ENCODE measurements around the gene LCP2. TPM values are rescaled to one million over a fixed set of nuclear protein-coding genes. Genes with fewer than 3 reads are reported as not detected.

The LCP2 gene
- total RNA-seq, 1 donor from 2014 or later = not detected

- DNase-seq (ENCODE audit: low spot score) = no peak
- Mint-ChIP-seq H3K4me3 (ENCODE audit: unreplicated experiment) (no peak overlapping the region), H3K36me3 (ENCODE audit: low read depth) (no peaks in the 10 kb centered on the region), H3K4me1 (ENCODE audit: low read depth) (peaks cover 23% of the 10 kb centered on the region), H3K9me3 (ENCODE audit: low read depth) (no peaks in the 10 kb centered on the region), H3K27ac (ENCODE audit: unreplicated experiment) (peak overlapping the region; percentile 75), H3K27me3 (ENCODE audit: low read depth) (peaks cover 7% of the 10 kb centered on the region)
- TF ChIP-seq CTCF (IDR thresholded peaks at IDR 0.05) = no peak
Measured at GRCh38 chr5:170312666-170313065, 15.1 kb upstream of the LCP2 start.

GRCh38 chr5:170312301-170312595 lies 14.7 kb upstream of the LCP2 start:
- Mint-ChIP-seq H3K36me3 (ENCODE audit: low read depth) (no peaks in the 10 kb centered on the region), H3K4me1 (ENCODE audit: low read depth) (peaks cover 23% of the 10 kb centered on the region), H3K27me3 (ENCODE audit: low read depth) (peaks cover 7% of the 10 kb centered on the region), H3K9me3 (ENCODE audit: low read depth) (no peaks in the 10 kb centered on the region), H3K27ac (ENCODE audit: unreplicated experiment) (peak overlapping the region; percentile 75), H3K4me3 (ENCODE audit: unreplicated experiment) (no peak overlapping the region)
- no peak for DNase-seq (ENCODE audit: low spot score)
- no peak for TF ChIP-seq CTCF (IDR thresholded peaks at IDR 0.05)

GRCh38 chr5:170311511-170312300 lies 14.1 kb upstream of the LCP2 start:
- no peak overlapping the region for H3K27ac Mint-ChIP-seq (ENCODE audit: unreplicated experiment)
- peaks cover 7% of the 10 kb centered on the region for H3K27me3 Mint-ChIP-seq (ENCODE audit: low read depth)
- peaks cover 24% of the 10 kb centered on the region for H3K4me1 Mint-ChIP-seq (ENCODE audit: low read depth)
- no peak overlapping the region for H3K4me3 Mint-ChIP-seq (ENCODE audit: unreplicated experiment)
- no peaks in the 10 kb centered on the region for H3K36me3 Mint-ChIP-seq (ENCODE audit: low read depth)
- no peaks in the 10 kb centered on the region for H3K9me3 Mint-ChIP-seq (ENCODE audit: low read depth)
- no peak for TF ChIP-seq CTCF (IDR thresholded peaks at IDR 0.05)
- DNase-seq (ENCODE audit: low spot score) = no peak

- DNase-seq (ENCODE audit: low spot score) = no peak
- Mint-ChIP-seq H3K4me3 (ENCODE audit: unreplicated experiment) (no peak overlapping the region), H3K27me3 (ENCODE audit: low read depth) (peaks cover 7% of the 10 kb centered on the region), H3K36me3 (ENCODE audit: low read depth) (no peaks in the 10 kb centered on the region), H3K27ac (ENCODE audit: unreplicated experiment) (no peak overlapping the region), H3K4me1 (ENCODE audit: low read depth) (peaks cover 29% of the 10 kb centered on the region), H3K9me3 (ENCODE audit: low read depth) (no peaks in the 10 kb centered on the region)
- TF ChIP-seq CTCF (IDR thresholded peaks at IDR 0.05) = no peak
Measured at GRCh38 chr5:170310256-170310926, 12.8 kb upstream of the LCP2 start.

GRCh38 chr5:170308686-170309085 lies 11.1 kb upstream of the LCP2 start:
- DNase-seq (ENCODE audit: low spot score) = no peak
- H3K9me3 Mint-ChIP-seq (ENCODE audit: low read depth) = no peaks in the 10 kb centered on the region
- no peak overlapping the region for H3K27ac Mint-ChIP-seq (ENCODE audit: unreplicated experiment)
- no peak for TF ChIP-seq CTCF (IDR thresholded peaks at IDR 0.05)
- H3K4me1 Mint-ChIP-seq (ENCODE audit: low read depth) = peaks cover 23% of the 10 kb centered on the region
- H3K4me3 Mint-ChIP-seq (ENCODE audit: unreplicated experiment) = no peak overlapping the region
- peaks cover 10% of the 10 kb centered on the region for H3K27me3 Mint-ChIP-seq (ENCODE audit: low read depth)
- no peaks in the 10 kb centered on the region for H3K36me3 Mint-ChIP-seq (ENCODE audit: low read depth)
